Stimulated activated CD8-positive, alpha-beta memory T cell treated with anti-CD3 and anti-CD28 coated beads, Interleukin-12 subunit alpha, Interleukin-12 subunit beta, amount 100 ng/mL, for 24 hours (primary cell): ENCODE data around the gene PPIL1.

Experiments
- DNase-seq: peaks from one replicate; pipeline ENCODE4 v3.0.0-alpha.2; 2020; ENCODE audit errors: extremely low read depth

PPIL1 gene

GRCh38 chr6:36855750-36856149 lies 18.9 kb downstream of the PPIL1 start:
- no peak for DNase-seq

GRCh38 chr6:36853325-36853724 lies 21.3 kb downstream of the PPIL1 start:
- no peak for DNase-seq

GRCh38 chr6:36852481-36853147 lies 22.0 kb downstream of the PPIL1 start:
- DNase-seq, result no peak

- no peak for DNase-seq
Observed at GRCh38 chr6:36851626-36852025, 23.0 kb downstream of the PPIL1 start.

- DNase-seq, result no peak
Observed at GRCh38 chr6:36851149-36851614, 23.4 kb downstream of the PPIL1 start.

GRCh38 chr6:36850021-36850420 lies 24.6 kb downstream of the PPIL1 start:
- DNase-seq, result no peak

- DNase-seq, result no peak
Observed at GRCh38 chr6:36848658-36849441, 25.8 kb downstream of the PPIL1 start.

- DNase-seq, result no peak
Observed at GRCh38 chr6:36847991-36848390, 26.6 kb downstream of the PPIL1 start.

- DNase-seq, result no peak
Observed at GRCh38 chr6:36847152-36847551, 27.5 kb downstream of the PPIL1 start.

- DNase-seq, result no peak
Observed at GRCh38 chr6:36845233-36845632, 29.4 kb downstream of the PPIL1 start.

GRCh38 chr6:36844232-36845170 lies 30.1 kb downstream of the PPIL1 start:
- no peak for DNase-seq

- no peak for DNase-seq
Observed at GRCh38 chr6:36843170-36843569, 31.4 kb downstream of the PPIL1 start.

GRCh38 chr6:36841756-36842155 lies 32.8 kb downstream of the PPIL1 start:
- DNase-seq, result no peak

- no peak for DNase-seq
Observed at GRCh38 chr6:36840432-36841403, 33.9 kb downstream of the PPIL1 start.

GRCh38 chr6:36839749-36840431 lies 34.7 kb downstream of the PPIL1 start:
- no peak for DNase-seq

- no peak for DNase-seq
Observed at GRCh38 chr6:36838896-36839748, 35.5 kb downstream of the PPIL1 start, which contains the start of gene CPNE5. Gene CPNE5 (minus strand): TSS chr6:36839444. CDS start chr6:36839377, 67 bp downstream.

- no peak for DNase-seq
Observed at GRCh38 chr6:36837686-36838085, 36.9 kb downstream of the PPIL1 start.

- no peak for DNase-seq
Observed at GRCh38 chr6:36837022-36837339, 37.6 kb downstream of the PPIL1 start.
